H1 (cell line): ENCODE results near the gene VGF. TPM values are rescaled to one million over a fixed set of nuclear protein-coding genes. Genes with fewer than 3 reads are reported as not detected.

Source experiments
- CTCF ChIA-PET: fragments of 300-600 bp; sonication (Branson Sonifier 250); formaldehyde crosslinking; loops from one replicate; lab custom pipeline; 2021; ENCODE audit not compliant: partially characterized antibody; lab: Charles Lee
- POLR2A ChIA-PET: fragments of 300-600 bp; sonication (Branson Sonifier 250); formaldehyde crosslinking; loops from one replicate; lab custom pipeline; 2021; ENCODE audit warnings: inconsistent platforms; ENCODE audit not compliant: partially characterized antibody; lab: Charles Lee
- DNase-seq, 2 experiments: peaks; one replicate each; pipeline versions ENCODE4 v3.0.0 to v3.0.0-alpha.2; 2010 to 2022; ENCODE audit warnings: low spot score in 2 of 2, low read depth in 1 of 2, mixed read lengths in 1 of 2
- FAIRE-seq: peaks from 2 replicates; lab custom pipeline; 2011; peaks lifted over from hg19 to GRCh38; lab: Jason Lieb, UNC
- H2AFZ ChIP-seq: 2 replicates; pipeline ENCODE4 v1.8.1; 2012; ENCODE audit warnings: low read length, inconsistent platforms
- H2AK5ac ChIP-seq: 2 replicates; pipeline ENCODE4 v1.6.1; 2013; ENCODE audit warnings: low read depth, low read length
- H2BK120ac ChIP-seq: replicated peaks from 2 replicates; pipeline ENCODE3; 2013; ENCODE audit warnings: low read depth, low read length, inconsistent platforms
- H2BK12ac ChIP-seq: 2 replicates; pipeline ENCODE4 v1.6.1; 2013; ENCODE audit warnings: low read depth, low read length
- H2BK15ac ChIP-seq: 2 replicates; pipeline ENCODE4 v1.6.1; 2013; ENCODE audit warnings: low read length
- H2BK20ac ChIP-seq: 2 replicates; pipeline ENCODE4 v1.6.1; 2013; ENCODE audit warnings: low read length
- H2BK5ac ChIP-seq: 2 replicates; pipeline ENCODE4 v1.6.1; 2013; ENCODE audit warnings: low read depth, low read length
- H3K14ac ChIP-seq: 2 replicates; pipeline ENCODE4 v1.6.1; 2013; ENCODE audit warnings: inconsistent platforms; ENCODE audit not compliant: insufficient read length
- H3K18ac ChIP-seq: 2 replicates; pipeline ENCODE4 v1.6.1; 2013; ENCODE audit warnings: low read length; ENCODE audit errors: extremely low read depth
- H3K23ac ChIP-seq: 2 replicates; pipeline ENCODE4 v1.6.1; 2013; ENCODE audit warnings: inconsistent platforms; ENCODE audit not compliant: insufficient read length
- H3K23me2 ChIP-seq: 2 replicates; pipeline ENCODE4 v1.6.1; 2013; ENCODE audit warnings: low read depth, low read length
- H3K27ac ChIP-seq: 2 replicates; pipeline ENCODE4 v1.6.1; 2011; ENCODE audit warnings: low read depth, low read length, inconsistent platforms
- H3K27me3 ChIP-seq, 4 experiments: replicated peaks in 1 of 4; 1 replicate in 1 of 4; 2 replicates in 3 of 4; pipeline versions ENCODE4 v1.6.1 to v1.8.1; 2011 to 2013; ENCODE audit warnings: low read length in 3 of 4, mild to moderate bottlenecking in 3 of 4, inconsistent platforms in 2 of 4, mixed read lengths in 2 of 4, moderate library complexity in 1 of 4; ENCODE audit not compliant: control insufficient read depth in 3 of 4, insufficient read depth in 3 of 4; ENCODE audit errors: extremely low read depth in 1 of 4
- H3K36me3 ChIP-seq, 4 experiments: 2 replicates each; pipeline versions ENCODE4 v1.6.1 to v1.8.1; 2011 to 2013; ENCODE audit warnings: mild to moderate bottlenecking in 4 of 4, low read length in 3 of 4, moderate library complexity in 2 of 4, control low read depth in 1 of 4, inconsistent platforms in 1 of 4; ENCODE audit not compliant: insufficient read depth in 4 of 4, control insufficient read depth in 2 of 4
- H3K4ac ChIP-seq: replicated peaks from 2 replicates; pipeline ENCODE3; 2013; ENCODE audit warnings: low read length, low read depth, mixed read lengths, inconsistent platforms; ENCODE audit not compliant: insufficient read length
- H3K4me1 ChIP-seq, 4 experiments: replicated peaks in 1 of 4; 1 replicate in 1 of 4; 2 replicates in 3 of 4; pipeline versions ENCODE4 v1.6.1 to v1.8.1; 2011 to 2013; ENCODE audit warnings: low read length in 3 of 4, inconsistent platforms in 2 of 4, mixed read lengths in 1 of 4; ENCODE audit not compliant: insufficient read depth in 4 of 4, control insufficient read depth in 3 of 4
- H3K4me2 ChIP-seq, 2 experiments: 2 replicates each; pipeline versions ENCODE4 v1.6.1 to v1.8.1; 2011 to 2013; ENCODE audit warnings: low read depth in 2 of 2, low read length in 2 of 2, control low read depth in 1 of 2, inconsistent platforms in 1 of 2, mild to moderate bottlenecking in 1 of 2; ENCODE audit not compliant: insufficient read depth in 1 of 2
- H3K4me3 ChIP-seq, 4 experiments: fragments of 200-600, 300-600 bp in 1 of 4; sonication (generic), shearing (Covaris generic), sonication (Bioruptor Twin) in 1 of 4; 2 replicates each; pipeline versions ENCODE4 v1.5.1 to v1.8.1; 2011 to 2016; ENCODE audit warnings: low read length in 4 of 4, low read depth in 3 of 4, control low read depth in 2 of 4, inconsistent platforms in 2 of 4, mild to moderate bottlenecking in 2 of 4, mixed read lengths in 1 of 4, moderate library complexity in 1 of 4; ENCODE audit not compliant: insufficient read depth in 2 of 4; ENCODE audit errors: extremely low read depth in 1 of 4
- H3K56ac ChIP-seq: replicated peaks from 2 replicates; pipeline ENCODE3; 2013; ENCODE audit warnings: low read depth, mild to moderate bottlenecking, mixed read lengths, low read length, inconsistent platforms; ENCODE audit not compliant: insufficient read length
- H3K79me1 ChIP-seq: 2 replicates; pipeline ENCODE4 v1.6.1; 2013; ENCODE audit warnings: low read depth, low read length, control low read depth
- H3K79me2 ChIP-seq, 2 experiments: 2 replicates each; pipeline versions ENCODE4 v1.6.1 to v1.8.1; 2012 to 2013; ENCODE audit warnings: low read length in 2 of 2, mild to moderate bottlenecking in 2 of 2, inconsistent platforms in 1 of 2; ENCODE audit not compliant: insufficient read depth in 2 of 2, control insufficient read depth in 1 of 2
- H3K9ac ChIP-seq, 4 experiments: replicated peaks in 1 of 4; 1 replicate in 1 of 4; 2 replicates in 3 of 4; pipeline versions ENCODE4 v1.6.1 to v1.8.1; 2011 to 2013; ENCODE audit warnings: low read depth in 3 of 4, low read length in 3 of 4, control low read depth in 2 of 4, mild to moderate bottlenecking in 2 of 4, moderate library complexity in 2 of 4, inconsistent platforms in 1 of 4; ENCODE audit errors: extremely low read depth in 1 of 4
- H3K9me3 ChIP-seq, 2 experiments: 2 replicates each; pipeline versions ENCODE4 v1.6.1 to v1.8.1; 2012 to 2013; ENCODE audit warnings: mild to moderate bottlenecking in 2 of 2, moderate library complexity in 2 of 2, control low read depth in 1 of 2, inconsistent platforms in 1 of 2, low read depth in 1 of 2, low read length in 1 of 2, mixed read lengths in 1 of 2; ENCODE audit not compliant: insufficient read depth in 2 of 2
- H4K20me1 ChIP-seq, 2 experiments: replicated peaks in 1 of 2; 2 replicates each; pipeline versions ENCODE3 to v1.8.1; 2011 to 2013; ENCODE audit warnings: inconsistent platforms in 2 of 2, low read length in 2 of 2, mild to moderate bottlenecking in 1 of 2; ENCODE audit not compliant: insufficient read depth in 2 of 2, control insufficient read depth in 1 of 2
- H4K5ac ChIP-seq: 2 replicates; pipeline ENCODE4 v1.6.1; 2013; ENCODE audit warnings: low read length, low read depth, mixed read lengths, inconsistent platforms; ENCODE audit not compliant: insufficient read length
- H4K8ac ChIP-seq: 2 replicates; pipeline ENCODE4 v1.8.0; 2013; ENCODE audit warnings: mild to moderate bottlenecking, moderate library complexity, low read length, inconsistent platforms; ENCODE audit not compliant: insufficient read depth; ENCODE audit errors: extremely low read depth
- H4K91ac ChIP-seq: replicated peaks from 2 replicates; pipeline ENCODE3; 2013; ENCODE audit warnings: low read length, mixed read lengths, inconsistent platforms; ENCODE audit not compliant: insufficient read length
- NANOG ChIP-seq: IDR thresholded peaks from 2 replicates; pipeline ENCODE4 v1.6.1; 2011; ENCODE audit warnings: low read length, low read depth, mild to moderate bottlenecking, inconsistent platforms; ENCODE audit not compliant: insufficient read depth, poor library complexity, severe bottlenecking
- SP4 ChIP-seq: IDR thresholded peaks from 2 replicates; pipeline ENCODE4 v1.6.1; 2012; ENCODE audit warnings: low read length, inconsistent platforms
- USF2 ChIP-seq: IDR thresholded peaks from 2 replicates; pipeline ENCODE4 v1.6.1; 2011; ENCODE audit warnings: low read length, improper control_type of control experiment
- WGBS, 2 experiments: shearing (Covaris generic) in 1 of 2; methylation state at CpG; one replicate each; pipeline versions ENCODE4 v1.1.6 to v1.1.7; 2013 to 2015; ENCODE audit warnings: low lambda C conversion rate in 2 of 2, mixed read lengths in 2 of 2, inconsistent platforms in 1 of 2, low coverage in 1 of 2, missing lambda C conversion rate in 1 of 2; ENCODE audit not compliant: insufficient replicate concordance in 2 of 2, insufficient coverage in 1 of 2, insufficient read length in 1 of 2; ENCODE audit errors: extremely low coverage in 1 of 2, missing lambda C conversion rate in 1 of 2; 5-methylcytosine and 5-hydroxymethylcytosine counted together
- polyA plus RNA-seq, 7 experiments: library from polyadenylated mRNA; depleted of rRNA in 3 of 7; stranded (reverse) in 5 of 7; unstranded in 2 of 7; fragments of >200 nt in 5 of 7; fragments of 200-250 nt in 2 of 7; gene quantifications; 1 replicate in 5 of 7; 2 replicates in 1 of 7; 4 replicates in 1 of 7; pipeline versions ENCODE4 v1.2.1 to v1.2.3, GENCODE V29; 2011 to 2013; ENCODE audit warnings: missing spikeins in 2 of 7, mixed read lengths in 2 of 7
- total RNA-seq: library from RNA; stranded (reverse); fragmentation: NEBNext Ultra II Directional; extraction: Animal tissue kit (Norgen Biotek cat#: 25700); gene quantifications from 2 replicates; pipeline ENCODE4 v1.2.1, GENCODE V29; 2021

Gene VGF
- total and polyA plus RNA-seq, 2 of the 8 experiments (the other 6 are each of a cell fraction or from before 2014, with no cell fraction given) = 1.6 to 7.0 TPM

- CTCF ChIA-PET = interaction anchor here (1.0 to 1.9 kb wide), 4 partner anchors 16 to 35 kb away, joined by 3 to 5 read pairs (median 3); no protein-coding TSS in a partner anchor
- FAIRE-seq = no peak
- no peak overlapping the region for H2AFZ ChIP-seq
- no peak overlapping the region for H3K56ac ChIP-seq
- H2BK15ac ChIP-seq = no peak overlapping the region
- H3K4me1 ChIP-seq = peaks cover 3 to 8% (median 6%) of the 10 kb centered on the region in 4 experiments; a peak in 6 of 7 replicates
- no peaks in the 10 kb centered on the region for H3K23me2 ChIP-seq
- H4K91ac ChIP-seq = no peak overlapping the region
- H2AK5ac ChIP-seq = no peak overlapping the region
- POLR2A ChIA-PET = interaction anchor here (1.2 kb wide), 1 partner anchor 36 kb away, joined by 3 read pairs; the partner anchor contains the start of gene TRIM56
- H2BK120ac ChIP-seq = no peak overlapping the region
- H2BK20ac ChIP-seq = peak overlapping the region; percentile 90; the same call in 1 of the 2 replicates
- H3K23ac ChIP-seq = no peak overlapping the region
- H3K4ac ChIP-seq = no peak overlapping the region
- no peak overlapping the region for H3K27ac ChIP-seq
- no peak overlapping the region for H3K18ac ChIP-seq
- H3K9me3 ChIP-seq = no peaks in the 10 kb centered on the region
- H3K79me2 ChIP-seq = no peaks in the 10 kb centered on the region
- no peaks in the 10 kb centered on the region for H3K27me3 ChIP-seq
- WGBS, 2 experiments = 92% methylated on average over 4 of the region's 4 CpGs; no CpG with 5 or more reads in 1 of the 2 experiments
- H4K5ac ChIP-seq = no peak overlapping the region
- no peak overlapping the region for H2BK12ac ChIP-seq
- H3K9ac ChIP-seq = no peak overlapping the region
- no peak overlapping the region for H2BK5ac ChIP-seq
- no peak overlapping the region for H3K14ac ChIP-seq
- DNase-seq = no peak
- H4K8ac ChIP-seq = no peak overlapping the region
- no peaks in the 10 kb centered on the region for H3K79me1 ChIP-seq
- H3K36me3 ChIP-seq = no peaks in the 10 kb centered on the region
- no peak overlapping the region for H3K4me2 ChIP-seq
- no peaks in the 10 kb centered on the region for H4K20me1 ChIP-seq
- no peak overlapping the region for H3K4me3 ChIP-seq
- TF ChIP-seq USF2 = no peak
- TF ChIP-seq SP4 = no peak
- TF ChIP-seq NANOG = no peak
These were observed 45.1 kb downstream of the VGF start for GRCh38 chr7:101120315-101120714.
